ENCODE measurements around the gene ZBTB25.

GRCh38 chr14:64465191-64465822 lies 38.3 kb downstream of the ZBTB25 start, which contains the start of gene AKAP5:
- TF ChIP-seq GATA2 (IDR thresholded peaks at IDR 0.05; ENCODE audit: low read depth, low read length) (no peak), GATA3 (IDR thresholded peaks at IDR 0.05; ENCODE audit: low read depth, low read length) (no peak)
